GM21576 (cell line): ENCODE measurements around the gene TMEM39B.

Source experiments
- ATAC-seq: cut with Tn5 transposase; IDR thresholded peaks from one replicate; pipeline ENCODE4 v1.9.1; 2021; ENCODE audit warnings: mild to moderate bottlenecking, moderate library complexity; ENCODE audit not compliant: unreplicated experiment

TMEM39B gene

DNA sequence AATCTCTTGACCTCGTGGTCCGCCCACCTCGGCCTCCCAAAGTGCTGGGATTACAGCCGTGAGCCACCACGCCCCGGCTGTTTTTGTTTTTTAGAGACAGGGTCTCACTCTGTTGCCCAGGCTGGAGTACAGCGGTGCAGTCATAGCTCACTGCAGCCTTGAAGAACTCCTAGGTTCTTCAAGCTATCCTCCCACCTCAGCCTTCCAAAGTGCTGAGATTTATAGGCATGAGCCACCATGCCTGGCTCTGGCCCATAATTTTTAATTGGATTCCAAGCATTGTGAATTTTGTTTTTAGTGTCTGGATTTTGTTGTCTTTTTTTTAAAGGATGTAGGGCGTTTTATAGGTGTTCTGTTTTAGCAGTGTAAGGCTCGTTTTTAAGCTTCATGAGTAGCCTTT is 78.1 kb downstream of the TMEM39B start:
- ATAC-seq, result no peak

DNA sequence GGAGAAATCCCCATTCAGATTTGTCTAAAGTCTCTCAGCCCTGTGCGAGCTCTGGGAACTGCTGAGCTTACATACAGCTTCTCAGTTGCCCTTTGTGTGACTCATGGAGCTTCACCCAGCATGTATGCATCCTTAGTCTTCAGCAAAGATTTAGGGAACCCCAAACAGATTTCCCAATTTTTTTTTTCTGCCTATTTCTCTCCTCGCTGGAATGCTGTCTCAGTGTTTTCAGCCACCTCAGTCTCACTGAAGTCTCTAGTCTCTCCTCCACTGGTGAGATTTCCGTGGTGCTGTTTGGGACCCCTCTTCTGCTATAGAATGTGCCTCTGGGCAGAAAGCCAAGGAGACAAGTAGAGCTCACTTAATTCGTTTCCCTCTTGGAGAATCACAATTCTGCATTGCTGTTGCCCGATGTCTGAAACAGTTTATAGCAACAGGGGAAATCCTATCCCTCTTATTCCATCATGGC is 78.6 kb downstream of the TMEM39B start:
- no peak for ATAC-seq
